GM21360 (cell line): Measurements from ENCODE around the gene PPID.
A peak's percentile ranks its signal among the peaks of the same experiment; 100 is the strongest.
"Not testable (repeated sequence)": the region's sequence is repeated elsewhere in the genome, so short reads cannot be mapped to it uniquely, and the experiment has no call there.

Experiments used
- ATAC-seq: cut with Tn5 transposase; IDR thresholded peaks from one replicate; pipeline ENCODE4 v1.9.1; 2021; ENCODE audit warnings: mild to moderate bottlenecking, moderate library complexity; ENCODE audit not compliant: unreplicated experiment

Gene PPID

GRCh38 chr4:158722917-158723793 is at the start of gene PPID:
Gene PPID, minus strand, starts transcription at chr4:158723396. Its CDS starts 108 bp downstream, at chr4:158723288.
- ATAC-seq: peak; percentile 98

GRCh38 chr4:158771776-158772175 is 48.6 kb upstream of the PPID start:
- no peak for ATAC-seq

- no peak for ATAC-seq
Observed at GRCh38 chr4:158770671-158771070, 47.5 kb upstream of the PPID start.

GRCh38 chr4:158769175-158769921 is 46.2 kb upstream of the PPID start:
- ATAC-seq: peak; percentile 17

GRCh38 chr4:158768555-158769174 is 45.5 kb upstream of the PPID start, which contains the start of gene FNIP2:
Gene FNIP2, plus strand, starts transcription at chr4:158769026. Its CDS starts 187 bp downstream, at chr4:158769213.
- peak; percentile 83 for ATAC-seq

GRCh38 chr4:158767451-158767850 is 44.3 kb upstream of the PPID start:
- no peak for ATAC-seq

- no peak for ATAC-seq
Observed at GRCh38 chr4:158766434-158767044, 43.3 kb upstream of the PPID start.

GRCh38 chr4:158763462-158763861 is 40.3 kb upstream of the PPID start:
- ATAC-seq: no peak

GRCh38 chr4:158762553-158762952 is 39.4 kb upstream of the PPID start:
- ATAC-seq: no peak

GRCh38 chr4:158760866-158761265 is 37.7 kb upstream of the PPID start:
- ATAC-seq: no peak

- not testable (repeated sequence) for ATAC-seq
Observed at GRCh38 chr4:158759539-158759938, 36.3 kb upstream of the PPID start.

GRCh38 chr4:158758703-158759102 is 35.5 kb upstream of the PPID start:
- no peak for ATAC-seq

- ATAC-seq: no peak
Observed at GRCh38 chr4:158758142-158758541, 34.9 kb upstream of the PPID start.

GRCh38 chr4:158756588-158756987 is 33.4 kb upstream of the PPID start:
- ATAC-seq: no peak

GRCh38 chr4:158755819-158756218 is 32.6 kb upstream of the PPID start:
- ATAC-seq: not testable (repeated sequence)

GRCh38 chr4:158754385-158755180 is 31.4 kb upstream of the PPID start:
- ATAC-seq: no peak

- ATAC-seq: no peak
Observed at GRCh38 chr4:158750379-158750778, 27.2 kb upstream of the PPID start.

GRCh38 chr4:158746537-158746936 is 23.3 kb upstream of the PPID start:
- not testable (repeated sequence) for ATAC-seq

- ATAC-seq: no peak
Observed at GRCh38 chr4:158741326-158742021, 18.3 kb upstream of the PPID start.

- ATAC-seq: no peak
Observed at GRCh38 chr4:158739600-158739999, 16.4 kb upstream of the PPID start.
